Fibroblast of villous mesenchyme (primary cell): ENCODE results near the gene HMCN2. TPM values are rescaled to one million over a fixed set of nuclear protein-coding genes. Genes with fewer than 3 reads are reported as not detected.

Source experiments
- DNase-seq: peaks from one replicate; pipeline ENCODE4 v3.0.0-alpha.2; 2010; ENCODE audit warnings: low read depth
- H3K4me3 ChIP-seq: 2 replicates; pipeline ENCODE4 v1.5.1; 2011; ENCODE audit warnings: low read depth, mild to moderate bottlenecking, low read length
- CTCF ChIP-seq: IDR thresholded peaks from 2 replicates; pipeline ENCODE4 v1.5.1; 2012; ENCODE audit warnings: low read depth, mild to moderate bottlenecking, low read length; ENCODE audit not compliant: insufficient read depth
- total RNA-seq: library from RNA; depleted of rRNA; stranded (reverse); fragments of >200 nt; gene quantifications from 2 replicates; pipeline ENCODE4 v1.2.3, GENCODE V29; 2012

Gene HMCN2
- total RNA-seq, 1 donor, result not detected

GRCh38 chr9:130414081-130414731 lies 148.6 kb downstream of the HMCN2 start:
- TF ChIP-seq CTCF, result no peak
- DNase-seq, result no peak
- H3K4me3 ChIP-seq, result no peak overlapping the region

GRCh38 chr9:130414910-130415746 lies 149.6 kb downstream of the HMCN2 start:
- no peak overlapping the region for H3K4me3 ChIP-seq
- no peak for DNase-seq
- TF ChIP-seq CTCF, result no peak

GRCh38 chr9:130417602-130418001 lies 152.0 kb downstream of the HMCN2 start:
- H3K4me3 ChIP-seq, result no peak overlapping the region
- DNase-seq, result no peak
- no peak for TF ChIP-seq CTCF

- H3K4me3 ChIP-seq, result no peak overlapping the region
- DNase-seq, result no peak
- TF ChIP-seq CTCF, result no peak
These were observed 153.2 kb downstream of the HMCN2 start for GRCh38 chr9:130418776-130419175.

GRCh38 chr9:130419521-130420035 lies 154.0 kb downstream of the HMCN2 start:
- no peak overlapping the region for H3K4me3 ChIP-seq
- no peak for TF ChIP-seq CTCF
- DNase-seq, result no peak

- no peak overlapping the region for H3K4me3 ChIP-seq
- no peak for DNase-seq
- TF ChIP-seq CTCF, result no peak
These were observed 155.7 kb downstream of the HMCN2 start for GRCh38 chr9:130421154-130421801.
